Peyer's patch (tissue), 4 donors: ENCODE measurements around the gene INPP4A. TPM values are rescaled to one million over a fixed set of nuclear protein-coding genes. Genes with fewer than 3 reads are reported as not detected.
A peak's percentile ranks its signal among the peaks of the same experiment; 100 is the strongest.

Experiments used
- DNase-seq, 3 donors: peaks; one replicate each; pipeline ENCODE4 v3.0.0-alpha.2; 2017 to 2019
- H3K27ac ChIP-seq, 4 donors: fragments of 200-600 bp; sonication (generic); one replicate each; pipeline ENCODE4 v1.5.1; 2016 to 2019
- H3K27me3 ChIP-seq, 2 donors: fragments of 200-600 bp; sonication (generic); one replicate each; pipeline ENCODE4 v1.5.1; 2019
- H3K36me3 ChIP-seq, 3 donors: fragments of 200-600 bp; sonication (generic); one replicate each; pipeline ENCODE4 v1.5.1; 2016 to 2019
- H3K4me1 ChIP-seq, 4 donors: fragments of 200-600 bp; sonication (generic); one replicate each; pipeline ENCODE4 v1.5.1; 2016 to 2019
- H3K4me3 ChIP-seq, 4 donors: fragments of 200-600 bp; sonication (generic); 1 replicate in 3 of 4; 2 replicates in 1 of 4; pipeline ENCODE4 v1.5.1; 2016 to 2019; ENCODE audit warnings: mild to moderate bottlenecking in 1 of 4
- H3K9me3 ChIP-seq, 4 donors: fragments of 200-600 bp; sonication (generic); one replicate each; pipeline ENCODE4 v1.5.1; 2016 to 2019; ENCODE audit warnings: mild to moderate bottlenecking in 1 of 4
- POLR2A ChIP-seq, 2 donors: fragments of 450-650 bp; IDR thresholded peaks; one replicate each; pipeline ENCODE4 v1.5.1; 2017; ENCODE audit warnings: antibody characterized with exemption in 2 of 2, mild to moderate bottlenecking in 2 of 2, moderate library complexity in 2 of 2
- total RNA-seq, 4 donors: library from RNA; depleted of rRNA; stranded (reverse); fragments of >200 nt; gene quantifications; one replicate each; pipeline ENCODE4 v1.1.0, GENCODE V29; 2016
- TF ChIP-seq, protein P1 (sequence below), 6 experiments: fragments of 450-650 bp in 4 of 6; fragments of 200-600 bp in 2 of 6; sonication (generic) in 1 of 6; IDR thresholded peaks; one replicate each; pipeline ENCODE4 v1.5.1; 2017 to 2019; ENCODE audit warnings: antibody characterized with exemption in 6 of 6, mild to moderate bottlenecking in 3 of 6, moderate library complexity in 1 of 6

INPP4A gene
- total RNA-seq, result 10 to 100 TPM; 15.6 to 78.4 (median 27.4) TPM

GRCh38 chr2:98444436-98445176 is at the start of gene INPP4A:
TSS of gene INPP4A (plus strand) at chr2:98444858. CDS start at chr2:98520049, 75,191 bp downstream.
- H3K27ac ChIP-seq, result peak within 1 kb of the TSS; percentile 65 to 89 (median 78)
- H3K4me3 ChIP-seq, result peak within 1 kb of the TSS; percentile 70 to 96 (median 76)
- peaks cover 0 to 6% (median 0%) of the 10 kb centered on the region in 4 donors for H3K4me1 ChIP-seq
- no peaks in the 10 kb centered on the region for H3K27me3 ChIP-seq
- TF ChIP-seq POLR2A (IDR thresholded peaks at IDR 0.05), result peak; percentile 7 to 14
- TF ChIP-seq, protein P1, sequence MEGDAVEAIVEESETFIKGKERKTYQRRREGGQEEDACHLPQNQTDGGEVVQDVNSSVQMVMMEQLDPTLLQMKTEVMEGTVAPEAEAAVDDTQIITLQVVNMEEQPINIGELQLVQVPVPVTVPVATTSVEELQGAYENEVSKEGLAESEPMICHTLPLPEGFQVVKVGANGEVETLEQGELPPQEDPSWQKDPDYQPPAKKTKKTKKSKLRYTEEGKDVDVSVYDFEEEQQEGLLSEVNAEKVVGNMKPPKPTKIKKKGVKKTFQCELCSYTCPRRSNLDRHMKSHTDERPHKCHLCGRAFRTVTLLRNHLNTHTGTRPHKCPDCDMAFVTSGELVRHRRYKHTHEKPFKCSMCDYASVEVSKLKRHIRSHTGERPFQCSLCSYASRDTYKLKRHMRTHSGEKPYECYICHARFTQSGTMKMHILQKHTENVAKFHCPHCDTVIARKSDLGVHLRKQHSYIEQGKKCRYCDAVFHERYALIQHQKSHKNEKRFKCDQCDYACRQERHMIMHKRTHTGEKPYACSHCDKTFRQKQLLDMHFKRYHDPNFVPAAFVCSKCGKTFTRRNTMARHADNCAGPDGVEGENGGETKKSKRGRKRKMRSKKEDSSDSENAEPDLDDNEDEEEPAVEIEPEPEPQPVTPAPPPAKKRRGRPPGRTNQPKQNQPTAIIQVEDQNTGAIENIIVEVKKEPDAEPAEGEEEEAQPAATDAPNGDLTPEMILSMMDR (IDR thresholded peaks at IDR 0.05), result peak in 4 of 6 experiments; percentile 15 to 44 (median 38)
- DNase-seq, result peak; percentile 71 to 88 (median 86)
- no peaks in the 10 kb centered on the region for H3K36me3 ChIP-seq
- no peaks in the 10 kb centered on the region for H3K9me3 ChIP-seq

DNA sequence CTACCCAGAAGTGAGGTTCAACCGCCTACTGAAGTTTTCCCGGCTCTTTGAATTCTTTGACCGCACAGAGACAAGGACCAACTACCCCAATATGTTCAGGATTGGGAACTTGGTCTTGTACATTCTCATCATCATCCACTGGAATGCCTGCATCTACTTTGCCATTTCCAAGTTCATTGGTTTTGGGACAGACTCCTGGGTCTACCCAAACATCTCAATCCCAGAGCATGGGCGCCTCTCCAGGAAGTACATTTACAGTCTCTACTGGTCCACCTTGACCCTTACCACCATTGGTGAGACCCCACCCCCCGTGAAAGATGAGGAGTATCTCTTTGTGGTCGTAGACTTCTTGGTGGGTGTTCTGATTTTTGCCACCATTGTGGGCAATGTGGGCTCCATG is 48.7 kb upstream of the INPP4A start:
- Histone ChIP-seq H3K9me3 (no peaks in the 10 kb centered on the region), H3K4me1 (no peaks in the 10 kb centered on the region), H3K4me3 (no peak overlapping the region), H3K27me3 (no peaks in the 10 kb centered on the region), H3K36me3 (no peaks in the 10 kb centered on the region), H3K27ac (no peak overlapping the region)
- DNase-seq, result no peak
- TF ChIP-seq POLR2A (IDR thresholded peaks at IDR 0.05), result no peak
- TF ChIP-seq, protein P1 (IDR thresholded peaks at IDR 0.05), result no peak

GRCh38 chr2:98396745-98397355 is 47.8 kb upstream of the INPP4A start:
- no peak overlapping the region for H3K27ac ChIP-seq
- no peaks in the 10 kb centered on the region for H3K27me3 ChIP-seq
- no peaks in the 10 kb centered on the region for H3K9me3 ChIP-seq
- H3K4me3 ChIP-seq, result no peak overlapping the region
- no peaks in the 10 kb centered on the region for H3K36me3 ChIP-seq
- no peak for DNase-seq
- no peaks in the 10 kb centered on the region for H3K4me1 ChIP-seq
- TF ChIP-seq, protein P1 (IDR thresholded peaks at IDR 0.05), result no peak
- no peak for TF ChIP-seq POLR2A (IDR thresholded peaks at IDR 0.05)

DNA sequence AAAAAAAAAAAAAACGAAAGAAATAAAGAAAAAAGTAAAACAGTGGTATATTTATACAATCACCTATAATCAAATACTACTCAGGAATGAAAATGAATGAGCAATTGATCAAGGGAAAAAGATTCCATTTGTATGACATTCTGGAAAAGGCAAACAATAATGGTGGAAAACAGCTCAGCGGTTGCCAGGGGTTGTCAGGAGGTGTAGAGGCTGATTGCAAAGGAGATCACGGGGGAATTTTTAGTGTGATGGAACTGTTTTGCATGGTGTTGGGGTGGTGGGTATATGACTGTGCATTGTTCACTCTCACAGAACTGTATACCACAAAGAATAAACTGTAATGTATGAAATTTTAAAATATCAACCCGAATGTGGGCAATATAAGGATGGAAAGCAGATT is 45.5 kb upstream of the INPP4A start:
- Histone ChIP-seq H3K4me3 (no peak overlapping the region), H3K4me1 (no peaks in the 10 kb centered on the region), H3K27me3 (no peaks in the 10 kb centered on the region), H3K9me3 (no peaks in the 10 kb centered on the region), H3K36me3 (no peaks in the 10 kb centered on the region), H3K27ac (no peak overlapping the region)
- TF ChIP-seq POLR2A (IDR thresholded peaks at IDR 0.05), result no peak
- TF ChIP-seq, protein P1 (IDR thresholded peaks at IDR 0.05), result no peak
- no peak for DNase-seq

GRCh38 chr2:98403878-98404277 is 40.8 kb upstream of the INPP4A start:
- Histone ChIP-seq H3K4me1 (no peaks in the 10 kb centered on the region), H3K36me3 (no peaks in the 10 kb centered on the region)
- TF ChIP-seq, protein P1 (IDR thresholded peaks at IDR 0.05), result no peak
- no peak for TF ChIP-seq POLR2A (IDR thresholded peaks at IDR 0.05)

More at GRCh38 chr2:98403878-98404277, 40.8 kb upstream of the INPP4A start:
- H3K27ac ChIP-seq, result no peak overlapping the region
- no peak for DNase-seq
- H3K27me3 ChIP-seq, result no peaks in the 10 kb centered on the region
- no peak overlapping the region for H3K4me3 ChIP-seq
- H3K9me3 ChIP-seq, result no peaks in the 10 kb centered on the region
